A673 (cell line): ENCODE results near the gene CSNK2B. TPM values are rescaled to one million over a fixed set of nuclear protein-coding genes. Genes with fewer than 3 reads are reported as not detected.
A peak's percentile ranks its signal among the peaks of the same experiment; 100 is the strongest.

Experiments
- BruUV-seq: library from RNA; stranded (reverse); fragments of 400-500 nt; replicated peaks from 2 replicates; lab custom pipeline; 2021; lab: Mats Ljungman, UMichigan
- CTCF ChIA-PET: fragments of 300-600 bp; sonication (Branson Sonifier 250); formaldehyde crosslinking; loops from one replicate; lab custom pipeline; 2022; ENCODE audit warnings: antibody characterized with exemption; lab: Charles Lee
- POLR2A ChIA-PET: fragments of 300-600 bp; sonication (Branson Sonifier 250); formaldehyde crosslinking; loops from one replicate; lab custom pipeline; 2022; ENCODE audit warnings: antibody characterized with exemption; ENCODE audit not compliant: low non-redundant PET; lab: Charles Lee
- DNase-seq: peaks from one replicate; pipeline ENCODE4 v3.0.0-alpha.2; 2015; ENCODE audit warnings: low spot score
- H3K27ac ChIP-seq: fragments of 200-600 bp; sonication (generic); 2 replicates; pipeline ENCODE4 v1.5.1; 2016; ENCODE audit warnings: mixed run types, low read depth, mild to moderate bottlenecking, mixed read lengths, antibody characterized with exemption, low read length; ENCODE audit not compliant: poor library complexity, severe bottlenecking
- H3K27me3 ChIP-seq: fragments of 200-600 bp; sonication (generic); replicated peaks from 2 replicates; pipeline ENCODE4 v1.6.1; 2017; ENCODE audit warnings: mixed run types, low read depth, mild to moderate bottlenecking, mixed read lengths, antibody characterized with exemption, low read length; ENCODE audit not compliant: insufficient read depth, poor library complexity
- H3K36me3 ChIP-seq: fragments of 200-600 bp; sonication (generic); 2 replicates; pipeline ENCODE4 v1.6.1; 2016; ENCODE audit warnings: mixed run types, mild to moderate bottlenecking, mixed read lengths, antibody characterized with exemption, low read length; ENCODE audit not compliant: insufficient read depth, poor library complexity, severe bottlenecking
- H3K4me1 ChIP-seq: fragments of 200-600 bp; sonication (generic); 2 replicates; pipeline ENCODE4 v1.6.1; 2017; ENCODE audit warnings: mixed run types, mild to moderate bottlenecking, mixed read lengths, antibody characterized with exemption, low read length; ENCODE audit not compliant: insufficient read depth, poor library complexity, severe bottlenecking
- H3K4me3 ChIP-seq: fragments of 200-600 bp; sonication (generic); 2 replicates; pipeline ENCODE4 v1.5.1; 2016; ENCODE audit warnings: low read depth, mixed run types, mild to moderate bottlenecking, mixed read lengths, low read length; ENCODE audit not compliant: poor library complexity, severe bottlenecking
- H3K9me3 ChIP-seq: fragments of 200-600 bp; sonication (generic); 2 replicates; pipeline ENCODE4 v1.6.1; 2016; ENCODE audit warnings: mixed run types, low read depth, mild to moderate bottlenecking, mixed read lengths, antibody characterized with exemption, low read length; ENCODE audit not compliant: poor library complexity, severe bottlenecking
- EZH2 ChIP-seq: fragments of 200-600 bp; sonication (generic); IDR thresholded peaks from 2 replicates; pipeline ENCODE4 v1.6.1; 2017; ENCODE audit warnings: borderline replicate concordance, low read depth, mild to moderate bottlenecking, mixed read lengths, antibody characterized with exemption, low read length; ENCODE audit not compliant: poor library complexity, severe bottlenecking
- intact Hi-C: fragments of 100-400 bp; cut with micrococcal nuclease; formaldehyde crosslinking; loops from one replicate; pipeline ENCODE4 v1.10.0; 2022; ENCODE audit not compliant: unreplicated experiment
- total RNA-seq: library from RNA; stranded (reverse); gene quantifications from 2 replicates; pipeline ENCODE4 v1.2.3, GENCODE V29; 2021
- TF ChIP-seq, protein P1 (sequence below): fragments of 300-800, 200-600 bp; sonication (generic); conservative IDR thresholded peaks from 2 replicates; pipeline ENCODE4 v1.5.1; 2017; ENCODE audit warnings: low read depth, mild to moderate bottlenecking, antibody characterized with exemption, low read length, moderate library complexity, mixed read lengths

CSNK2B gene
- total RNA-seq, 1 experiment from 2014 or later = 253 TPM

DNA sequence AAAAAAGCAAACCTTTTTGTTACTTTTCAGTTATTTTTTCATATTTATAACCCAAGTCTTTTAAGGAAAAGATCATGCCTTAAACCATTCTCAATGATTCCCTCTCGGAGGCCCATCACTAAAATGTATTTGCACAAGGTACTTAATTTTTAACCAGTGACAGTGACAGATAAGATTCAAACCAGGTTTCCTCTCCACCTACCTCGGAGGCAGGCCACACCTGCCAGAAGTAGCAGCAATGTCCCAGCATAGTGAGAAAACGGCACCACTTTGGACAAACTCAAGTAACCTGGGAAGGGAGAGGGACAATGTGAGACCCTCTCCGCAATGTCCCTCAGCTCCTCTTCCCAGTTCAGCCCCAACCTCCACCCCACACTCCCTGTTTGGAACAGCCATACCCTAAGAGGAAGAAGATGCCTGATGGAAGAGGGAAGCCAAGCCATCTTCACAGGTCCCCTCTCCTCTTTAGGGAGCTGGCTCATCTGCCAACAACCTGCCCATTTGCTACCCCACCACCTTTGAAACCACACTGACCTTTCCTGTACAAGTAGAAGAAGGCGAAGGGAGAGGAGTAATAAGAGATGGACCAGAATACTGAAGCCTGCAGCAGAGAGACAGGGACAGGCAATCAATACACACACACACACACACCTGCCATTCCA lies 35.0 kb downstream of the CSNK2B start:
- intact Hi-C loops = no loop called here
- Histone ChIP-seq H3K27ac (no peak overlapping the region), H3K36me3 (peaks cover 10% of the 10 kb centered on the region), H3K27me3 (no peaks in the 10 kb centered on the region), H3K4me3 (no peak overlapping the region), H3K9me3 (no peaks in the 10 kb centered on the region), H3K4me1 (peaks cover 7% of the 10 kb centered on the region)
- no TSS peak for BruUV-seq
- no peak for DNase-seq
- POLR2A ChIA-PET = no interaction called here
- TF ChIP-seq EZH2 = no peak
- TF ChIP-seq, protein P1, sequence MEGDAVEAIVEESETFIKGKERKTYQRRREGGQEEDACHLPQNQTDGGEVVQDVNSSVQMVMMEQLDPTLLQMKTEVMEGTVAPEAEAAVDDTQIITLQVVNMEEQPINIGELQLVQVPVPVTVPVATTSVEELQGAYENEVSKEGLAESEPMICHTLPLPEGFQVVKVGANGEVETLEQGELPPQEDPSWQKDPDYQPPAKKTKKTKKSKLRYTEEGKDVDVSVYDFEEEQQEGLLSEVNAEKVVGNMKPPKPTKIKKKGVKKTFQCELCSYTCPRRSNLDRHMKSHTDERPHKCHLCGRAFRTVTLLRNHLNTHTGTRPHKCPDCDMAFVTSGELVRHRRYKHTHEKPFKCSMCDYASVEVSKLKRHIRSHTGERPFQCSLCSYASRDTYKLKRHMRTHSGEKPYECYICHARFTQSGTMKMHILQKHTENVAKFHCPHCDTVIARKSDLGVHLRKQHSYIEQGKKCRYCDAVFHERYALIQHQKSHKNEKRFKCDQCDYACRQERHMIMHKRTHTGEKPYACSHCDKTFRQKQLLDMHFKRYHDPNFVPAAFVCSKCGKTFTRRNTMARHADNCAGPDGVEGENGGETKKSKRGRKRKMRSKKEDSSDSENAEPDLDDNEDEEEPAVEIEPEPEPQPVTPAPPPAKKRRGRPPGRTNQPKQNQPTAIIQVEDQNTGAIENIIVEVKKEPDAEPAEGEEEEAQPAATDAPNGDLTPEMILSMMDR = no peak
- CTCF ChIA-PET = no interaction called here

DNA sequence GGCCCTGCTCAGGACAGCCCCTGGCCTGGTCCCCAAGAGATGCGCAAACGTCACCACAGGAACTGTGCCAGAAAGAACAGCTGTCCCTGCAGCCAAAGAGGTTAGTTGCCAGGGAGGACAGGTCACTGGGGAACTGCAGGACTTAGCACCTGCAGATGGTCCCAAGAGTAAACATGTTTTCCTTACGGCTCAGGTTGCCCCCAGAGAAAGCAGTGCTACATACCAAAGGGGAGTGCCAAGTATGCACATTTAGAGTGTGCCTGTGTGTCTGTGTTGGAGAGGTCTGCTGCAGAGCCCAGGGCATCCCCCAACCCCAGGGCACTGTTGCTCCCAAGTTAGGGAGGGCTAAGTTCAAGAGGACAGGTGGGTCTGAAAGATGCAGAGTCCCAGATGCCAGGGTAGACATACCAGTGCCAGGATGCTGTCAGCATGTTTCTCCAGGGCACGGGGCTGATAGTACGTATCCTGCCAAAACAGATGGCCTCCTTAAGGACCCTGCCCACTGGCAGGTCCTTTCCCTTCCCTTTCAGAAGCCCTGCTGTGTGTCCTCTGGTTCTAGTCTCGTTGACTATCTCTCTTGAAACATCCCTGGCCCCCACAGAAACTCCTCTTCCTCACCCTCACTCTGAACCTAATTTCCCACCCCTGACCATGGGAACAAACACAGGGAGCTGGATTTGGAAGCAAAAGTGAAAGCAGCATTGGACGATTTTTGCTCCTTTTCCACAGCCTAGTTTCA lies 36.0 kb downstream of the CSNK2B start:
- TSS peak; percentile 57 for BruUV-seq
- H3K4me3 ChIP-seq = peak overlapping the region; percentile 71
- no peaks in the 10 kb centered on the region for H3K9me3 ChIP-seq
- TF ChIP-seq, protein P1 = no peak
- TF ChIP-seq EZH2 = no peak
- peak overlapping the region; percentile 97 for H3K27ac ChIP-seq
- ChIA-PET POLR2A (interaction anchor here (0.9 kb wide), 1 partner anchor 1093 kb away, joined by 3 read pairs; no protein-coding TSS in a partner anchor), CTCF (no interaction called here)
- no peaks in the 10 kb centered on the region for H3K27me3 ChIP-seq
- H3K36me3 ChIP-seq = peaks cover 4% of the 10 kb centered on the region
- DNase-seq = no peak
- peaks cover 7% of the 10 kb centered on the region for H3K4me1 ChIP-seq
- intact Hi-C loops = no loop called here

DNA sequence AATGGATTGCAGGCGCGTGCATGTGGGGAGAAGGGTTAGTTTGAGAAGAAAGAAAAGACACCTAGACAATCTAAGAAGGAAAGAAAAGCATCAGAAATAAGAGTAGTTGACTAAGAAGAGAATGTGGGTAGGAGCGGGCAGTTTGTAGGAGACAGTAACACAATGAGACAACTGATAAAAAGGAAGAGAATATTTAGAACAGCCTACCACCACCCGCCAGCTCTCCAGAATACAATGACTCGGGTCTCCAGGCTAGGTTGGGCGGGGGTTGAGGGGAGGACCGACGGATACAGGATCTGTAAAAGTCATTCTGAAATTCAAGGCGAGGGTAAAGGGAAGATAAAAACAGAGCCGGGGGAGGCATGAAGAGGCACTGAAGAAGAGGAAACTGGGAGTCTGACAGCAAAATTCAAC lies 36.5 kb downstream of the CSNK2B start:
- Histone ChIP-seq H3K4me3 (peak overlapping the region; percentile 71), H3K36me3 (no peaks in the 10 kb centered on the region), H3K27me3 (no peaks in the 10 kb centered on the region), H3K4me1 (peaks cover 7% of the 10 kb centered on the region), H3K9me3 (no peaks in the 10 kb centered on the region), H3K27ac (peak overlapping the region; percentile 97)
- no peak for DNase-seq
- intact Hi-C loops = no loop called here
- CTCF ChIA-PET = no interaction called here
- no peak for TF ChIP-seq EZH2
- TF ChIP-seq, protein P1 = no peak
- no TSS peak for BruUV-seq
- POLR2A ChIA-PET = interaction anchor here (0.9 kb wide), 1 partner anchor 1092 kb away, joined by 3 read pairs; no protein-coding TSS in a partner anchor
